GM12892 (cell line): ENCODE results near the gene ARID5A.

ENCODE experiments used
- POLR2A ChIP-seq: IDR thresholded peaks from 2 replicates; pipeline ENCODE4 v1.6.1; 2011; ENCODE audit warnings: low read depth, low read length, control low read depth
- POLR2AphosphoS5 ChIP-seq: IDR thresholded peaks from 2 replicates; pipeline ENCODE4 v1.6.1; 2011; ENCODE audit warnings: low read depth, low read length, control low read depth

DNA sequence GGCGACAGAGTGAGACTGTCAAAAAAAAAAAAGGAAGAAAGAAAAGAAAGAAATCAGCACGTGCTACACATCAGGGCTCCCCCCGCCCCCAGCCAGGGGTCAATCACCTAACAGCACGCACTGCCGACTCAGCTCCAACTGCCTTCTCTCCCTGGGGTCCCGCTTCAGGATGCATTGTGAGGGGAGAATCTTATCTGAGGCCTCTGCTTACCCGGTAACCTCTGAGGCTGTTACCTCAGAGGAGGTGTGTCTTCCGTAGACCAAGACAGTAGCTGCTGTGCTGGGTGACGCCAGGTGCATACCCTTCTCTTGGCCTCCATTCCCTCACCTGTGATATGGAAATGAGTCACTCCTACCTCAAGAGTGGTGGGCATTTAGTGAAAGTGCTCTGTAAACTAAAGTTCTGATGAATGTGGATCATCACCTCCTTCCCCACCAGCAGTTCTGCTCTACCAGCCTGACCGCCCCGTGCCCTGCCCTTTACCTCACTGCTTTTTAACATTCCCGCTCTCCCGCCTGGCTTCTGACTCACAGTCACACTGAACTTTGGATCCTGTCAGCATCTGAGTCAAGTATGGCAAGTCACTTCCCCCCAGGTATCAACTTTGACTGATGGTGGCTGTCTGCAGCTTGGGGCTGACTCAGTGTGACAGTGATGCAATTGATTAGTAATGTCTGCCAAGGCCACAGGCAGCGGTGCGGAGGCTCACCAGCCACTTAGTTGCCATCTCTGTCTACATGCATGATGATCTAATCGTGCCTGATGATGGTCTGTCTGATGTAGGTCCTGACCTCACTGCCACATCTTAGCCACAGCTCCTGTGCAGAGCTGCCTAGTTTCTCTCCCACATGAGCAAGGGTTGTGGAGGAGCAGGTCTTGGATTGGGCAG lies 20.1 kb downstream of the ARID5A start:
- TF ChIP-seq POLR2A = no peak
- no peak for TF ChIP-seq POLR2AphosphoS5
